ENCODE results near the gene CHD2.
"Not testable (repeated sequence)": the region's sequence is repeated elsewhere in the genome, so short reads cannot be mapped to it uniquely, and the experiment has no call there.

DNA sequence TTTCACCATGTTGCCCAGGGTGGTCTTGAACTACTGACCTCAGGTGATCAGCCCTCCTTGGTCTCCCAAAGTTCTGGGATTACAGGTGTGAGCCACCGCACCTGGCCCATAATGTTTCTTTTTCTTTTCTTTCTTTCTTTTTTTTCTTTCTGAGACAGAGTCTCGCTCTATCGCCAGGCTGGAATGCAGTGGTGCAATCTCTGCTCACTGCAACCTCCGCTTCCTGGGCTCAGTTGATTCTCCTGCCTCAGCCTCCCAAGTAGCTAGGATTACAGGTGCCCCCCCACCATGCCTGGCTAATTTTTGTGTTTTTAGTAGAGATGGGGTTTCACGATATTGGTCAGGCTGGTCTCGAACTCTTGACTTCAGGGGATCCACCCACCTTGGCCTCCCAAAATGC lies 27.2 kb upstream of the CHD2 start:
- TF ChIP-seq CTCF (IDR thresholded peaks at IDR 0.05 in 2 of 3, conservative IDR thresholded peaks at IDR 0.05 in 1 of 3; ENCODE audit: control insufficient read depth in 2 of 3, extremely low read depth in 1 of 3, insufficient read depth in 1 of 3, low read depth in 3 of 3, low read length in 3 of 3); CREB1 (IDR thresholded peaks at IDR 0.05; ENCODE audit: low read depth); WRNIP1 (IDR thresholded peaks at IDR 0.05; ENCODE audit: borderline replicate concordance, low read depth, low read length); MEF2A (IDR thresholded peaks at IDR 0.05; ENCODE audit: insufficient read depth, low read depth, low read length); RFX5 (IDR thresholded peaks at IDR 0.05; ENCODE audit: low read depth, low read length); SRF (IDR thresholded peaks at IDR 0.05; ENCODE audit: low read depth in 2 of 2, low read length in 2 of 2): not testable (repeated sequence)
- TF ChIP-seq, protein P1, sequence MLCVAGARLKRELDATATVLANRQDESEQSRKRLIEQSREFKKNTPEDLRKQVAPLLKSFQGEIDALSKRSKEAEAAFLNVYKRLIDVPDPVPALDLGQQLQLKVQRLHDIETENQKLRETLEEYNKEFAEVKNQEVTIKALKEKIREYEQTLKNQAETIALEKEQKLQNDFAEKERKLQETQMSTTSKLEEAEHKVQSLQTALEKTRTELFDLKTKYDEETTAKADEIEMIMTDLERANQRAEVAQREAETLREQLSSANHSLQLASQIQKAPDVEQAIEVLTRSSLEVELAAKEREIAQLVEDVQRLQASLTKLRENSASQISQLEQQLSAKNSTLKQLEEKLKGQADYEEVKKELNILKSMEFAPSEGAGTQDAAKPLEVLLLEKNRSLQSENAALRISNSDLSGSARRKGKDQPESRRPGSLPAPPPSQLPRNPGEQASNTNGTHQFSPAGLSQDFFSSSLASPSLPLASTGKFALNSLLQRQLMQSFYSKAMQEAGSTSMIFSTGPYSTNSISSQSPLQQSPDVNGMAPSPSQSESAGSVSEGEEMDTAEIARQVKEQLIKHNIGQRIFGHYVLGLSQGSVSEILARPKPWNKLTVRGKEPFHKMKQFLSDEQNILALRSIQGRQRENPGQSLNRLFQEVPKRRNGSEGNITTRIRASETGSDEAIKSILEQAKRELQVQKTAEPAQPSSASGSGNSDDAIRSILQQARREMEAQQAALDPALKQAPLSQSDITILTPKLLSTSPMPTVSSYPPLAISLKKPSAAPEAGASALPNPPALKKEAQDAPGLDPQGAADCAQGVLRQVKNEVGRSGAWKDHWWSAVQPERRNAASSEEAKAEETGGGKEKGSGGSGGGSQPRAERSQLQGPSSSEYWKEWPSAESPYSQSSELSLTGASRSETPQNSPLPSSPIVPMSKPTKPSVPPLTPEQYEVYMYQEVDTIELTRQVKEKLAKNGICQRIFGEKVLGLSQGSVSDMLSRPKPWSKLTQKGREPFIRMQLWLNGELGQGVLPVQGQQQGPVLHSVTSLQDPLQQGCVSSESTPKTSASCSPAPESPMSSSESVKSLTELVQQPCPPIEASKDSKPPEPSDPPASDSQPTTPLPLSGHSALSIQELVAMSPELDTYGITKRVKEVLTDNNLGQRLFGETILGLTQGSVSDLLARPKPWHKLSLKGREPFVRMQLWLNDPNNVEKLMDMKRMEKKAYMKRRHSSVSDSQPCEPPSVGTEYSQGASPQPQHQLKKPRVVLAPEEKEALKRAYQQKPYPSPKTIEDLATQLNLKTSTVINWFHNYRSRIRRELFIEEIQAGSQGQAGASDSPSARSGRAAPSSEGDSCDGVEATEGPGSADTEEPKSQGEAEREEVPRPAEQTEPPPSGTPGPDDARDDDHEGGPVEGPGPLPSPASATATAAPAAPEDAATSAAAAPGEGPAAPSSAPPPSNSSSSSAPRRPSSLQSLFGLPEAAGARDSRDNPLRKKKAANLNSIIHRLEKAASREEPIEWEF (IDR thresholded peaks at IDR 0.05; ENCODE audit: insufficient replicate concordance, low read depth, low read length), result not testable (repeated sequence)

All from GM12878 (cell line).